BJ (cell line): ENCODE measurements around the gene HMOX2. TPM values are rescaled to one million over a fixed set of nuclear protein-coding genes. Genes with fewer than 3 reads are reported as not detected.

Experiments
- CTCF ChIA-PET: fragments of 350-600 bp; formaldehyde crosslinking; extraction: SDS; loops from one replicate; lab custom pipeline; 2021; ENCODE audit warnings: antibody characterized with exemption, inconsistent platforms; lab: Yijun Ruan, JAX
- POLR2A ChIA-PET: fragments of 300-600 bp; sonication (Branson Sonifier 250); formaldehyde crosslinking; extraction: SDS; loops from one replicate; lab custom pipeline; 2021; ENCODE audit warnings: antibody characterized with exemption; lab: Charles Lee
- DNase-seq: peaks from one replicate; pipeline ENCODE4 v3.0.0-alpha.2; 2011; ENCODE audit warnings: low read depth
- H3K27me3 ChIP-seq: 2 replicates; pipeline ENCODE4 v1.6.0; 2011; ENCODE audit warnings: low read length; ENCODE audit not compliant: control insufficient read depth, insufficient read depth
- H3K36me3 ChIP-seq: 2 replicates; pipeline ENCODE4 v1.5.1; 2011; ENCODE audit warnings: low read length; ENCODE audit not compliant: control insufficient read depth, insufficient read depth
- H3K4me3 ChIP-seq: 2 replicates; pipeline ENCODE4 v1.5.1; 2011; ENCODE audit warnings: low read depth, mild to moderate bottlenecking, control low read depth, low read length
- polyA plus RNA-seq: library from polyadenylated mRNA; depleted of rRNA; stranded (reverse); fragments of >200 nt; gene quantifications from 2 replicates; pipeline ENCODE4 v1.2.3, GENCODE V29; 2011
- TF ChIP-seq, protein P1 (sequence below): IDR thresholded peaks from 2 replicates; pipeline ENCODE4 v1.5.1; 2011; ENCODE audit warnings: low read depth, mild to moderate bottlenecking, control low read depth, inconsistent platforms, low read length, moderate library complexity; ENCODE audit not compliant: insufficient read depth

The HMOX2 gene
- polyA plus RNA-seq, 1 experiment = 59.5 TPM

DNA sequence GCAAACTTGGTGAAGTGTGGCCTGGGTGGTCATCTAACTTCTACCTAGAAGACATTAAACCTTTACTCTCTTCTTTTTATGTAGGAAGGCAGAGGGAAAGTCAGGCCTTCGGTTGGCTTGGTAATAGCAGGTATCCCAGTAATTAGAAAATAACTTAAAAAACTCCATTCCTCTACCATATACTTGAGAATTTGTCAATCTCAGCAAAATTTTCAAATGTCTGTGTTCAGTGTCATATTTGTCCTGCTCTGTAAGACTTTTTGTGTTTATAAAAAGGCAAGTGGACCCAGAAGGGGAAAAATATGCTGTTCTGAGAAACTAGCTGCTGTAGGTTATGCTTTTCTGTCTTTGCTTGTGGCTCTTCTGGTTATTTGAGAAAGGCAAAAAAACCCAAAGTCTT lies 5.8 kb downstream of the HMOX2 start:
- Histone ChIP-seq H3K27me3 (no peaks in the 10 kb centered on the region), H3K4me3 (no peak overlapping the region), H3K36me3 (no peaks in the 10 kb centered on the region; the same call in 1 of the 2 replicates)
- TF ChIP-seq, protein P1, sequence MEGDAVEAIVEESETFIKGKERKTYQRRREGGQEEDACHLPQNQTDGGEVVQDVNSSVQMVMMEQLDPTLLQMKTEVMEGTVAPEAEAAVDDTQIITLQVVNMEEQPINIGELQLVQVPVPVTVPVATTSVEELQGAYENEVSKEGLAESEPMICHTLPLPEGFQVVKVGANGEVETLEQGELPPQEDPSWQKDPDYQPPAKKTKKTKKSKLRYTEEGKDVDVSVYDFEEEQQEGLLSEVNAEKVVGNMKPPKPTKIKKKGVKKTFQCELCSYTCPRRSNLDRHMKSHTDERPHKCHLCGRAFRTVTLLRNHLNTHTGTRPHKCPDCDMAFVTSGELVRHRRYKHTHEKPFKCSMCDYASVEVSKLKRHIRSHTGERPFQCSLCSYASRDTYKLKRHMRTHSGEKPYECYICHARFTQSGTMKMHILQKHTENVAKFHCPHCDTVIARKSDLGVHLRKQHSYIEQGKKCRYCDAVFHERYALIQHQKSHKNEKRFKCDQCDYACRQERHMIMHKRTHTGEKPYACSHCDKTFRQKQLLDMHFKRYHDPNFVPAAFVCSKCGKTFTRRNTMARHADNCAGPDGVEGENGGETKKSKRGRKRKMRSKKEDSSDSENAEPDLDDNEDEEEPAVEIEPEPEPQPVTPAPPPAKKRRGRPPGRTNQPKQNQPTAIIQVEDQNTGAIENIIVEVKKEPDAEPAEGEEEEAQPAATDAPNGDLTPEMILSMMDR = no peak
- ChIA-PET CTCF (interaction anchor here (0.7 kb wide), 1 partner anchor 49 kb away, joined by 3 read pairs; no protein-coding TSS in a partner anchor), POLR2A (no interaction called here)
- no peak for DNase-seq

DNA sequence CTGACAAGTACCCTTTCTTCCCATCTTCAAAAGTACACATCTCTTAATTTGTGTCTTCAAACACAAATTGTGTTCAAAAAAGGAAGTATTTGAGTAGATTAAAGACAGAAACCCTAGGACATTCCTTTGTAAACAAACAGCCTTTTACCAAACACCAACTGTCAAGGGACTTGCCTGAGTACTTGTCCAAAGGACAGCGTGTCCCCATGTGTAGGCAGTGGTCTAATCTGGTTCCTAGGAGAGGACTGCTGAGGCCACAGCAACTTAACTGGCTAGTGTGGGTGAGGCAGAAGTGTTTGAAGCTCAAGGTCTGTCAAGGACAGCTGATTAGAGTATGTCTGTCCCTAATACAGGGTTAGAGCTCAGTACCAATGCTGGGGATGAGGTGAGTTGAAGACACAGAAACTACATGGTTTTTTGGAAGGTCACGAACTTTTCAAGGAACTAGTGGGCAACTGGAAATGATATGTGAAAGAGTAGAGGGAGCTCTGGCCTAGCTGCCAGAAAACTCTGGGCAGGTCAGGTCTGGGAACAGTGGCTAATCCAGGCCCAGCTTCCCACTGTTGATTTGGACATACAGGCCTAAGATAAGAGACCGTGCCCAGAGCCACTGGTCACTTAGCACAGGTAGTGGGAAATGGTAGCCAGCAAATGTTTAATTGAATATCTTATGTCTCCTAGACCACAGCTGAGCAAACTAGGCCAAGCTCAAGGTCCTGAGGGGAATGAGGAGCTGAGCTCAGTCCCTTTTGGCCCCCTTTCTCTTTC lies 10.1 kb downstream of the HMOX2 start:
- TF ChIP-seq, protein P1 = no peak
- Histone ChIP-seq H3K36me3 (no peaks in the 10 kb centered on the region; the same call in 1 of the 2 replicates), H3K27me3 (no peaks in the 10 kb centered on the region), H3K4me3 (no peak overlapping the region)
- no peak for DNase-seq
- POLR2A ChIA-PET = no interaction called here
- CTCF ChIA-PET = interaction anchor here (1.3 to 3.2 kb wide), 3 partner anchors 9 to 19 kb away, joined by 4 to 13 read pairs (median 8); partner anchors contain the start of gene HMOX2

DNA sequence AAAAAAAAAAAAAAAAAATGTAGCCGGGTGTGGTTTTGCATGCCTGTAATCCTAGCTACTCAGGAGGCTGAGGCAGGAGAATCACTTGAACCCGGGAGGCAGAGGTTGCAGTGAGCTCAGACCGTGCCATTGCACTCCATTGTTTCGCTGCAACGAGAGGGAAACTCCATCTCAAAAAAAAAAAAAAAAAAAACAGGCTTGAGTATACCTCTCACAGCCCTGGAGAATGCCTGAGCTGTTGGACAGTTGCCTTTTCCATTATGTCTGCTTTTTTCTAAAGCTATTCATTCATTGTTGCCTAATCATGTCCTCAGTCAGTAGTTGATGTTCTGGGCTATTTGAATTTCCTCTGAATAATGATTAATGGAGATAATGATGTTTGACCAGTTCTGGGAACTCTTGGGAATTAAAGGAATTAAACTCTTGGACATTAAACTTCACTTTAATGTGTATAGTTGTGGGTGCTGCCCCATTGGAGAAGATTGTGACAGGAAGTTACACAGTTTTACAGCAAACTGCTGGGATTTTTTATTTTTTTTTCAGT lies 11.8 kb downstream of the HMOX2 start:
- no peak for DNase-seq
- no peaks in the 10 kb centered on the region; the same call in 1 of the 2 replicates for H3K36me3 ChIP-seq
- TF ChIP-seq, protein P1 = no peak
- no peaks in the 10 kb centered on the region for H3K27me3 ChIP-seq
- H3K4me3 ChIP-seq = no peak overlapping the region
- POLR2A ChIA-PET = interaction anchor here (0.6 to 0.7 kb wide), 3 partner anchors 12 to 146 kb away, joined by 3 to 8 read pairs (median 4); no protein-coding TSS in a partner anchor
- CTCF ChIA-PET = interaction anchor here (0.6 to 3.2 kb wide), 3 partner anchors 11 to 18 kb away, joined by 3 to 13 read pairs (median 8); partner anchors contain the start of gene HMOX2

DNA sequence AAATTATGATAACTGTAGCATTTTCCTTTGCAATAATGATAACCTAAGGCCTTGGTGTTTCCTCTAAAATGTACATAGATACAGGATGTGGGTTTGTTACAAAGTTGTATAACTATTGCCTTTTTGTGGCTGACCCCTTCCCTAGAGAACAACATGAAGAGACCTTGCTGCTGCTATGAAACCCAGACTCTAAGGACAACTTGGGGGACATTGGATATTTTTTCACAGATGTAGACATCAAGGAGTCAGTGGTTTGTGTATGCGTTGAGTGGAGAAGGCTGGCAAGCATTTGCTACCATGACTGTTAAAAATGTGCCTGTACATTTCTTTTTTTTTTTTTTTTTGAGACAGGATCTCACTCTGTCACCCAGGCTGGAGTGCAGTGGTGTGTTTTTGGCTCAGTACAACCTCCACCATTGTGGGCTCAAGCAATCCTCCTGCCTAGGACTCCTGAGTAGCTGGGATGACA lies 12.3 kb downstream of the HMOX2 start:
- Histone ChIP-seq H3K36me3 (no peaks in the 10 kb centered on the region; the same call in 1 of the 2 replicates), H3K4me3 (no peak overlapping the region), H3K27me3 (no peaks in the 10 kb centered on the region)
- POLR2A ChIA-PET = interaction anchor here (0.6 kb wide), 1 partner anchor 146 kb away, joined by 3 read pairs; no protein-coding TSS in a partner anchor
- CTCF ChIA-PET = interaction anchor here (0.6 to 1.0 kb wide), 2 partner anchors 10 to 12 kb away, joined by 3 to 4 read pairs; no protein-coding TSS in a partner anchor
- no peak for DNase-seq
- TF ChIP-seq, protein P1 = no peak

DNA sequence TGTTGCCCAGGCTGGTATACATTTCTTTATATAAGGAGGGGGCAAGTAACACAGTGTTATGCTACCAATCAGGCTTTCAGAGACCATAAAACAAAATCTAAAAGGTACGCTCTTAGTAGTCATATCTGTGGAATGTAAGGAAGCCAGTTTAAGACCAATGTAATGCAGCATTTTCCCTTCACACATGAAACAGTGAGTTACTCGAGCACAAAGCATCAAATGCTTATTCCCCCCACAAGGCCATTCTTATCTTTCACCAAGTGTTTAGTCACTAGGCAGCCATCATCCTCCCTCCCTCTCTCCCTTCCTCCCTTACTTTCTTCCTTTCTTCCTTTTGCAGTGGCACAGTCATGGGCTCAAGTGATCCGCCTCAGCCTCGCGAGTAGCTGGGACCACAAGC lies 12.8 kb downstream of the HMOX2 start:
- no peak for DNase-seq
- ChIA-PET CTCF (interaction anchor here (0.6 to 2.0 kb wide), 3 partner anchors 10 to 12 kb away, joined by 3 to 8 read pairs (median 4); no protein-coding TSS in a partner anchor), POLR2A (no interaction called here)
- H3K4me3 ChIP-seq = no peak overlapping the region
- H3K27me3 ChIP-seq = no peaks in the 10 kb centered on the region
- no peaks in the 10 kb centered on the region; the same call in 1 of the 2 replicates for H3K36me3 ChIP-seq
- TF ChIP-seq, protein P1 = no peak
